GM19025 (cell line): ENCODE measurements around the gene GMPPB.
"Not testable (repeated sequence)": the region's sequence is repeated elsewhere in the genome, so short reads cannot be mapped to it uniquely, and the experiment has no call there.

ENCODE experiments used
- ATAC-seq: cut with Tn5 transposase; IDR thresholded peaks from one replicate; pipeline ENCODE4 v1.9.1; 2021; ENCODE audit warnings: mild to moderate bottlenecking, low read depth, moderate library complexity; ENCODE audit not compliant: unreplicated experiment

GMPPB gene

DNA sequence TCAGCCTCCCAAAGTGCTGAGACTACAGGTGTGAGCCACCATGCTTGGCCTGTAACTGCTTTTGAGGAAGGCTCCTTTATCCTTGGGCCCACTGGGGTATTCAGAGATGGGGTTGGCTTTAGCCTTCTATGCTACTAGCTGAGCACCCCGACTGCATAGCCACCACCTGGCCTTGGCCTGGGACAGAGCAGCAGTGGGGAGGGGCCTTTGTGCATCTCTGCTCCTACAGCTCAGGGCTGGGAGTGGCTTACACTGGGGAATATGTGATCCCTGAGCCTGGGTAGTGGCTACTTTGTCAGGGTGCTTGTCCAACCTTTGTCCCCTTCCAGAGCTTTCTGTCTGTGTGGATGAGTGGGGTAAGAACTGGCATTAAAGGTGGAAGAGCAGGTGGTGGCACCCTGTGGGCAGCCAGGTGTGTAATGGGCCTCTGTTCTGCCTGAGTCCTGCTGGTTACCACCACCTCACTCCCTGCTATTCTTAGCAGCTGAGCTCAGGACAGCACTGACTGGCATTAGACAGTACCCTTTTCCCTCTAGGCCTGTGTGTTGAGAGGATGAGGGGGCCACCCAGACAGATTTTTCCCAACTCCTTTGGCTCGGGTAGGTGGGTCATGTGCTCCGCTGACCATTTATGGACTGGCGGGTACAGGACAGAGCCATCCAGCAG is 28.3 kb downstream of the GMPPB start:
- ATAC-seq = not testable (repeated sequence)

DNA sequence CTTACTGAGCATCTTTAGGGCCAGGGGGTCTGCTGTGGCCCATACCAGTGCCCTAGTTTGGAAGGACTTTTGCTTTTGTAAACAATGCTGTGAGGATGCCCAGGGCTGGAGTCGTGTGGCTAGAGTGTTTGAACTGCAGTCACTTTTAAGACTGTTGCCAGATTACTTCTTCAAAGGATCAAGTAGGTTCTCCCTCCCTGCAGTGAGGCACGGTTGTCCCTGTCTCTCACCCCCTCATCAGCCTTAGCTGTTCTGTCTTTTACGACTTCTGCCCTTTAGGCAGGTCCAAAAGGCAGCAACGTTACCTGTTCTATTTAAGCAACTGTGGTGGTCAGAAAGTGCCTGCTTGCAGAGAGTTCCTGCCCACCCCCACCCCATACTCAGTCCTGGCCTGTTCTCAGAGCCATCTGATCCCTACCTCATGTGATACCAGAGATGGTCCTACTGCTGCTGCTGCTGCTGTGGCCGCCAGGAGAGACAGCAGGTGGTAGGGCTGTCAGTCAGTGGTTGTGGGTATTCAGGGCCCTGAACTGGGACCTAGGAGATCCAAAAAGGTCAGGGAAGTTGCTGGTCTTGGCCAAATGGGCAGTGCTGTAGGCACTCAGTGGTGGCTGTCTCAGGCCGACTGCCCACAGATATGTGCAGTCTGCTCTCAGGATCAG is 29.2 kb downstream of the GMPPB start:
- ATAC-seq = not testable (repeated sequence)

GRCh38 chr3:49691481-49691880 is 32.3 kb downstream of the GMPPB start:
- ATAC-seq = not testable (repeated sequence)

- not testable (repeated sequence) for ATAC-seq
Measured at GRCh38 chr3:49690856-49691255, 32.9 kb downstream of the GMPPB start.

- not testable (repeated sequence) for ATAC-seq
Measured at GRCh38 chr3:49689908-49690624, 33.7 kb downstream of the GMPPB start.

DNA sequence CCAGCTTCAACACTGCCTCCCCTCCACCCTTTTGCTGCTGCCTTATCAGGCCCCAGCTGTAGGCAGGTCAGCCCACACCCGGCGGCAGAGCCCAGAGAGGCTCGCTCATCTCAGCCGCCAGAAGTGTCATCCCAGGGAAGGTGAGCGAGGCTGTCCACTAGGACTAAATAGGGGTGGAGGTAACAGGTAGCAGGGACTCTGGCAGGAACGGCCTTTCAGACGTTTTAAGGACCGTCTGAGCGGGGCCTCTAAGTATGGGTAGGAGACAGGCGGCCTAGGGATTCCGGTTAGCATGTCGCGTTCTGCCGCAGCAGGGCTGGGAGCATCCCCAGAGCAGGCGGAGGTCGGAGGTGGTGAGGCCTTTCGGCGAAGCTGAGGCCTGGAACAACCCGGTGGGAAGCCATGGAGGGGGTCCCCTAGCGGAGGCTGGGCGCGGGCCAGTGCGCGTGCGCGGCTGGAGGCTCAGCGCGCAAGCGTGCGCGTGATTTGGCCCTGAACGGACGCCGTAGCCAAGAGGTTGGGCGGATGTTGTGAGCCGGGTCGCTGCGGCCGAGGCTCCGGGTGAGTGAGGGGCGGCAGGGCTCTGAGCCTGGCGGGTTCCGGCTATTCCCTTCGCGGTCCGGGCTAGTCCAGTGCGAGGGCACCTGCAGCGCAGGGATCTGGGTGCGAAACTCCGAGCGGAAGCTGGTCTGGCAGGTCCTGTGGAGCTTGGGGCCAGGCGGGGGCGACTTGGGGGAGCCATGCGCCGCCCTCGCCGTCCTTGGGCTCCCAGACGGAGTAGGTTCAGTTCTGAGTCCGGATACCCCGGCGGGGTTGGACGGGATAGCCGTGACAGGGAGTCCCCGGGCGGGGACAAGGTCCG is 34.5 kb downstream of the GMPPB start, which contains the start of the genes MST1 and RNF123:
MST1 (minus strand) TSS at position 429 of the 862 bp plus-strand sequence. CDS start 783 bp downstream, outside the sequence.
RNF123 (plus strand) TSS at position 512 of the 862 bp plus-strand sequence. CDS start 1,609 bp downstream, outside the sequence.
- peak; percentile 61 for ATAC-seq

- peak; percentile 9 for ATAC-seq
Measured at GRCh38 chr3:49688338-49689045, 35.3 kb downstream of the GMPPB start.

- not testable (repeated sequence) for ATAC-seq
Measured at GRCh38 chr3:49687424-49687795, 36.3 kb downstream of the GMPPB start.

- not testable (repeated sequence) for ATAC-seq
Measured at GRCh38 chr3:49686769-49687423, 36.9 kb downstream of the GMPPB start.

DNA sequence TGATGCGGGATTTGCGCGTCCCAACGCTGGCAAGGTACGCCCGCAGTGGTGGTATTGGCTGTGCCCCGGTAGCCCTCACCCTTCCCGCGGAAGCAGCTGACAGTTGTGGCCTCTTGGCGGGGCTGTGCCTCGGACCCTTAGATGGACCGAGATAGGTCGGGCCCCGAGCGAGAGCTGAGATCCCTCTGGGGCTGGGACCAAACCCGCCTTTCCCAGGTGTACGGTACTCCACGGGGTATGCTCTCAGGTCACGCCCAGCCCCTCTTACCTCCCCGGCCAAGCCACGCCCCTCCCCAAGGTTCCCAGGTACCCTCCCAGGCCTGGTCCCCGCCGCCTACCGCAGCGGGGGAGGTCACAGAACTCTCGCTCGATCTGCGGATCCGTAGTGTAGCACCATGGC is 37.4 kb downstream of the GMPPB start:
- not testable (repeated sequence) for ATAC-seq

- ATAC-seq = not testable (repeated sequence)
Measured at GRCh38 chr3:49685846-49686245, 37.9 kb downstream of the GMPPB start.

GRCh38 chr3:49685103-49685502 is 38.6 kb downstream of the GMPPB start:
- not testable (repeated sequence) for ATAC-seq

GRCh38 chr3:49684453-49684852 is 39.3 kb downstream of the GMPPB start:
- ATAC-seq = not testable (repeated sequence)

DNA sequence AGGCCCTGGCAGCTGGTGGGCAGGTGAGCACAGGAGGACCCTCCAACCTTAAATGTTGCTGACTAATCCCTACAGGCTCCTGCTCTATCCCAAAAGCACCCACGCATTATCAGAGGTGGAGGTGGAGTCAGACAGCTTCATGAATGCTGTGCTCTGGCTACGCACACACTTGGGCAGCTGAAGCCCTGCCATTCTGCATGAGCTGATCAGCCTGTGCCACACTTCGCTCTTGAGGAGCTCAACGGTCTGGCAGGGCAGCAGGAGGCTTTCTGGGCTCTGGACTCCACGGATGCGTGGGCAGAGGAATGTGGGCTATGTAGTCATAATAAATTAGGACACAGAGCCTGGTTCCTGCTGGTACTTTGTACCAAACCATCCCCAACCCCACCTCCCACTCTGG is 40.6 kb downstream of the GMPPB start:
- ATAC-seq = no peak

DNA sequence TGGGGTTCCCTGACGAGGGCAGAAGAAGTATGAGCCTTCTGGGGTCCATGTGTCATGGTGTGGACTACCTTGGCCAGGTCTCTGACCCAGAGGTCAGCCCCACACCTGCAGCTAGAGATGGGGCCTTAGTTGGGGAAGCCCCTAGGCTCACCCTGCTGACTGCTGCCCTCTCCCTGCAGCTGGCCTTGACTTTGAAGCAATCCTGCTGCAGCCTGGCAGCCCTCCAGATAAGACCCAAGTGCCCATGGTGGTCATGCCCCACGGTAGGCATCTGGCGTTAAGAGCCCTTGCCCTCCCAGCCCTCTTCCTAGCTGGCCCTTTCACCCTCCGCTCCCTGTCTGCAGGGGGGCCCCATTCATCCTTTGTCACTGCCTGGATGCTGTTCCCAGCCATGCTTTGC is 42.2 kb downstream of the GMPPB start:
- no peak for ATAC-seq

GRCh38 chr3:49681232-49681522 is 42.6 kb downstream of the GMPPB start:
- no peak for ATAC-seq

- no peak for ATAC-seq
Measured at GRCh38 chr3:49680493-49681231, 43.1 kb downstream of the GMPPB start.

DNA sequence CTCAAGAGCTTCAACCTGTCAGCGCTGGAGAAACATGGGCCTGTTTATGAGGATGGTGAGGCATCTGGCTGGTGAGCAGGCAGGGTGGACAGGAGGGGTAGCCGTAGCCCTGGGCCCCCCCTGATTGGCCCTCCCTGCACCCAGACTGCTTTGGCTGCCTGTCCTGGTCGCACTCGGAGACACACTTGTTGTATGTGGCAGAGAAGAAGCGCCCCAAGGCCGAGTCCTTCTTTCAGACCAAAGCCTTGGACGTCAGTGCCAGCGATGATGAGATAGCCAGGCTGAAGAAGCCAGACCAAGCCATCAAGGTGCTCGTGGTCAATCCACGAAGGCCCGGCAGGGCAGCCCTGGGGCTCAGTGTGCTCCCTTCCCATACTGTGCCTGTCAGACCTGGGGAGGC is 47.8 kb downstream of the GMPPB start:
- ATAC-seq = no peak
